Adrenal gland (tissue), 12 donors: ENCODE measurements around the gene AIDA. TPM values are rescaled to one million over a fixed set of nuclear protein-coding genes. Genes with fewer than 3 reads are reported as not detected.

Experiments
- DNase-seq, 7 donors: peaks; one replicate each; pipeline ENCODE4 v3.0.0-alpha.2; 2019 to 2020
- H3K27ac ChIP-seq, 5 donors: fragments of 200-600 bp; sonication (generic) in 4 of 5; 1 replicate in 3 of 5; 2 replicates in 2 of 5; pipeline versions ENCODE4 v1.5.1 to v1.8.0; 2016 to 2020; ENCODE audit warnings: mild to moderate bottlenecking in 1 of 5
- H3K27me3 ChIP-seq: fragments of 200-600 bp; 2 replicates; pipeline ENCODE4 v1.8.0; 2021
- H3K36me3 ChIP-seq, 2 donors: fragments of 200-600 bp; replicated peaks in 1 of 2; 1 replicate in 1 of 2; 2 replicates in 1 of 2; pipeline versions ENCODE4 v1.5.1 to v1.8.0; 2018 to 2022
- H3K4me1 ChIP-seq, 2 donors: fragments of 200-600 bp; replicated peaks in 1 of 2; 1 replicate in 1 of 2; 2 replicates in 1 of 2; pipeline versions ENCODE4 v1.5.1 to v1.8.0; 2018 to 2021
- H3K4me3 ChIP-seq, 4 donors: fragments of 200-600 bp; sonication (generic) in 3 of 4; one replicate each; pipeline ENCODE4 v1.5.1; 2016 to 2018
- H3K9me3 ChIP-seq, 3 donors: fragments of 200-600 bp; sonication (generic) in 1 of 3; replicated peaks in 1 of 3; 1 replicate in 2 of 3; 2 replicates in 1 of 3; pipeline versions ENCODE4 v1.5.1 to v1.8.0; 2016 to 2021
- POLR2A ChIP-seq, 2 donors: fragments of 450-650 bp; IDR thresholded peaks; one replicate each; pipeline ENCODE4 v1.6.1; 2017; ENCODE audit warnings: antibody characterized with exemption in 2 of 2, mild to moderate bottlenecking in 2 of 2, moderate library complexity in 1 of 2
- WGBS, 4 donors: extraction: QIAGEN DNeasy Blood & Tissue Kit in 2 of 4; methylation state at CpG; one replicate each; pipeline versions ENCODE4 v1.1.5 to v1.1.7; 2013 to 2017; 5-methylcytosine and 5-hydroxymethylcytosine counted together
- intact Hi-C, 2 donors: fragments of 100-400 bp; cut with DNase I; formaldehyde crosslinking; loops; one replicate each; pipeline versions ENCODE4 v1.14.1 to v1.15.0; 2022 to 2023
- polyA plus RNA-seq, 3 donors: library from polyadenylated mRNA; stranded (reverse); fragments of 200-250 nt in 2 of 3; fragments of 350-450 nt in 1 of 3; fragmentation: Illumina TruSeq in 1 of 3; extraction: RNeasy Lipid Tissue Mini Kit (QIAGEN cat#74804) in 1 of 3; gene quantifications; one replicate each; pipeline ENCODE4 v1.2.3, GENCODE V29; 2013 to 2014
- total RNA-seq, 9 donors: library from RNA; depleted of rRNA in 4 of 9; stranded (reverse); fragments of >200 nt in 4 of 9; fragments of 120-200 nt in 1 of 9; fragmentation: NEBNext Ultra II Directional in 1 of 9; extraction: Animal tissue kit (Norgen Biotek cat#: 25700) in 1 of 9; gene quantifications; one replicate each; pipeline versions ENCODE4 v1.1.0 to v1.2.4, GENCODE V29; 2013 to 2023
- TF ChIP-seq, protein P1 (sequence below), 6 experiments: fragments of 450-650 bp in 4 of 6; fragments of 200-600 bp in 2 of 6; sonication (generic) in 1 of 6; IDR thresholded peaks; 1 replicate in 5 of 6; 2 replicates in 1 of 6; pipeline versions ENCODE4 v1.5.1 to v1.8.0; 2016 to 2021; ENCODE audit warnings: antibody characterized with exemption in 6 of 6, mild to moderate bottlenecking in 2 of 6, moderate library complexity in 1 of 6
- donor health status: healthy with polysubstance abuse.
- donor health status: Bipolar disorder and iron deficiency.
- donor health status: DM: yes; HTN: yes; CAD: no.
- donor health status: DM: no; HTN: no; CAD: no.
- donor health status: DM: no; HTN: no; CAD: no.
- donor health status: DM: yes; HTN: yes; CAD: no.

Gene AIDA
- total and polyA plus RNA-seq, 12 donors = 29.4 to 72.0 (median 48.9) TPM

DNA sequence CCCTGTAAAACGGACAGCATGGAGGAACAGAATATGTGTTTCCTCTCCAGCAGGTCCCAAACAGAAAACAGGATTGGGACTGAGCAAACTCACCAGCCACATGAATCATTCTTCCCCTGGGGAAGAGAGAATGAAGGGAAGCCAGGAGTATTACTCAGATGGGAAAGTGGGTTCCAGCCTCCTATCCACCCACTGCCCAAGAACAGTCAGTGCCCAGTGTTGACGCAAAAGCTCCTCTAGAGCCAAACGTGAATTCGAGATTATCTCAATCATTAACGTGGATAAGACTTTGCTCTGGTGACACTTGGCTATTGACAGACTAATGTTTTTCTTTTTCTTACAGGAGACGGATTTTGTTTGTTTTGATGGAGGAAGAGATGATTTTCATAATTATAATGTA is 85.1 kb downstream of the AIDA start:
- DNase-seq = no peak
- Histone ChIP-seq H3K4me1 (no peaks in the 10 kb centered on the region), H3K9me3 (no peaks in the 10 kb centered on the region), H3K27ac (no peak overlapping the region), H3K36me3 (peaks cover 0 to 40% of the 10 kb centered on the region in 2 donors), H3K27me3 (no peaks in the 10 kb centered on the region), H3K4me3 (no peak overlapping the region)
- intact Hi-C loops = no loop called here
- 87 to 91% (median 90%) methylated on average over 6 of the region's 6 CpGs for WGBS, 4 donors
- no peak for TF ChIP-seq POLR2A (IDR thresholded peaks at IDR 0.05)
- TF ChIP-seq, protein P1, sequence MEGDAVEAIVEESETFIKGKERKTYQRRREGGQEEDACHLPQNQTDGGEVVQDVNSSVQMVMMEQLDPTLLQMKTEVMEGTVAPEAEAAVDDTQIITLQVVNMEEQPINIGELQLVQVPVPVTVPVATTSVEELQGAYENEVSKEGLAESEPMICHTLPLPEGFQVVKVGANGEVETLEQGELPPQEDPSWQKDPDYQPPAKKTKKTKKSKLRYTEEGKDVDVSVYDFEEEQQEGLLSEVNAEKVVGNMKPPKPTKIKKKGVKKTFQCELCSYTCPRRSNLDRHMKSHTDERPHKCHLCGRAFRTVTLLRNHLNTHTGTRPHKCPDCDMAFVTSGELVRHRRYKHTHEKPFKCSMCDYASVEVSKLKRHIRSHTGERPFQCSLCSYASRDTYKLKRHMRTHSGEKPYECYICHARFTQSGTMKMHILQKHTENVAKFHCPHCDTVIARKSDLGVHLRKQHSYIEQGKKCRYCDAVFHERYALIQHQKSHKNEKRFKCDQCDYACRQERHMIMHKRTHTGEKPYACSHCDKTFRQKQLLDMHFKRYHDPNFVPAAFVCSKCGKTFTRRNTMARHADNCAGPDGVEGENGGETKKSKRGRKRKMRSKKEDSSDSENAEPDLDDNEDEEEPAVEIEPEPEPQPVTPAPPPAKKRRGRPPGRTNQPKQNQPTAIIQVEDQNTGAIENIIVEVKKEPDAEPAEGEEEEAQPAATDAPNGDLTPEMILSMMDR (IDR thresholded peaks at IDR 0.05) = no peak

DNA sequence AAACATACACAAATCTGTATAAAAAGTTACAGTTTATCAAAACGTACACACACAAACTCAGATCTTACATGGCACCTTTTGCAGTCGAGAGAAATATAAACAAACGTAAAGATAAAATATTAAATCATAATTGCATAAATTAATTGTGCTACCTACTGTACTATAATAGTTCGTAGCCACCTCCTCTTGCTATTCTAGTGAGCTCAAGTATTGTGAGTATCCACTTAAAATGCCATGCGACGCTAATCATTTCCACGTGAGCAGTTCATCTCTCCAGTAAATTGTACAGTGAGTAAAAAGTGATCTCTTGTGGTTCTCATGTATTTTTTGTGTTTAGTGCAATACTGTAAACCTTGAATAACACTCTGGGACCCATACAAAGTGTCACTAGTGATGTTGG is 88.1 kb downstream of the AIDA start:
- WGBS, 4 donors = 93 to 97% (median 94%) methylated on average over 7 of the region's 7 CpGs

DNA sequence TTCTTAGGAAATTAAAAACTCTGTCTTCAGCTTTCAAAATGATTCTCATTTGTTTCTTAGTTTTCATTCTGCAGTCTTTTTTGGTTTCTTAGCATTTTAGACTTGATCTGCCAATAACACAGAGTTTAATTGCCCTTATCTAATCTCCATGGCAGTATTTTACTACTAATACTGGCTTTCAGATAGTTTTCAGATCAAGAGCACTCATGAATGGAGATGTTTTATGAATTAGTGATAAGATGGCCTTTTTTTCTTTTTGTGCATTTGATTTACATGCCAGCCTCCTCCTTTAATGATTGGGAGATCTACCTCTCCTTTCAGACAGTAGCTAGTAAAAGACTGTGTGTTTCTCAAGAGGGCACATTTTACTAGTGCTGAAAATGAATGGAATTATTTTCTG is 88.8 kb downstream of the AIDA start:
- intact Hi-C loops = no loop called here
- no peak overlapping the region for H3K4me3 ChIP-seq
- H3K4me1 ChIP-seq = peaks cover 0 to 8% of the 10 kb centered on the region in 2 donors
- H3K27me3 ChIP-seq = no peaks in the 10 kb centered on the region
- TF ChIP-seq POLR2A (IDR thresholded peaks at IDR 0.05) = no peak
- TF ChIP-seq, protein P1 (IDR thresholded peaks at IDR 0.05) = no peak
- no peak for DNase-seq
- no peak overlapping the region for H3K27ac ChIP-seq
- H3K36me3 ChIP-seq = peaks cover 0 to 22% of the 10 kb centered on the region in 2 donors
- H3K9me3 ChIP-seq = no peaks in the 10 kb centered on the region

More for the DNA sequence above, 88.1 kb downstream of the AIDA start:
- TF ChIP-seq POLR2A (IDR thresholded peaks at IDR 0.05) = no peak
- TF ChIP-seq, protein P1 (IDR thresholded peaks at IDR 0.05) = no peak
- no peak for DNase-seq
- Histone ChIP-seq H3K27me3 (no peaks in the 10 kb centered on the region), H3K4me3 (no peak overlapping the region), H3K36me3 (peaks cover 0 to 29% of the 10 kb centered on the region in 2 donors), H3K4me1 (peaks cover 0 to 3% of the 10 kb centered on the region in 2 donors), H3K27ac (no peak overlapping the region), H3K9me3 (no peaks in the 10 kb centered on the region)
- intact Hi-C loops = no loop called here

DNA sequence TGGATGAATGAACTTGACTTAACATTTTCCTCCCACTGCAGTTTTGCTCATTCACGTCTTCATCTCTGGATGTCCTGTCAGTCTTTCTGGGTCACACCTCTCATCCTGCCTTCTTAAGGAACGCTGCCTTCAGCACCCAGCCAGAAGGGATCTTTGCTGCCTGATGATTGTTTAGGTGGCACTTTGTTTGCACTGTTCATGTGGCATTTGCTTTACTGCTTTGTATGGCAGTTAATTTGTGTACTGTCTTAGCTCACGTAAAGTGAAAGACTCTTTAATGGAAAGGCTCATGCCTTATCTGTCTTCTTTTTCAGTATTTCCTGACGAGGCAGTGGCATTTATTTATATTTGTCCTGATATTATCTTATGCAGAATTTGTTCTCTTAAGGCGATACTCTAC is 89.5 kb downstream of the AIDA start:
- TF ChIP-seq, protein P1 (IDR thresholded peaks at IDR 0.05) = no peak
- no peak for TF ChIP-seq POLR2A (IDR thresholded peaks at IDR 0.05)
- peaks cover 0 to 15% of the 10 kb centered on the region in 2 donors for H3K36me3 ChIP-seq
- DNase-seq = no peak
- intact Hi-C loops = no loop called here
- no peak overlapping the region for H3K27ac ChIP-seq
- H3K27me3 ChIP-seq = no peaks in the 10 kb centered on the region
- peaks cover 0 to 8% of the 10 kb centered on the region in 2 donors for H3K4me1 ChIP-seq
- H3K9me3 ChIP-seq = no peaks in the 10 kb centered on the region
- H3K4me3 ChIP-seq = no peak overlapping the region
- WGBS, 4 donors = 89 to 96% (median 90%) methylated on average over 5 of the region's 5 CpGs
